HL-60 (cell line): ENCODE data around the gene TAPBP.

ENCODE experiments used
- DNase-seq, 2 experiments: peaks; one replicate each; pipeline ENCODE4 v3.0.0-alpha.2; 2010 to 2020; ENCODE audit warnings: low read depth in 1 of 2, low spot score in 1 of 2
- H3K27ac ChIP-seq: fragments of 250-450 bp; sonication (Bioruptor Pico); replicated peaks from 2 replicates; pipeline ENCODE4 v1.5.1; 2020; ENCODE audit warnings: mild to moderate bottlenecking, moderate library complexity
- H3K27me3 ChIP-seq: fragments of 250-450 bp; sonication (Bioruptor Pico); 2 replicates; pipeline ENCODE4 v1.5.1; 2021; ENCODE audit warnings: mild to moderate bottlenecking, moderate library complexity; ENCODE audit not compliant: insufficient read depth, poor library complexity, severe bottlenecking
- H3K4me3 ChIP-seq: replicated peaks from 2 replicates; pipeline ENCODE4 v1.5.1; 2011; ENCODE audit warnings: mild to moderate bottlenecking, control low read depth, low read length; ENCODE audit not compliant: insufficient read depth
- CTCF ChIP-seq: IDR thresholded peaks from one replicate; pipeline ENCODE4 v1.5.1; 2011; ENCODE audit warnings: low read length, control low read depth, inconsistent platforms; ENCODE audit not compliant: insufficient read depth
- GABPA ChIP-seq: IDR thresholded peaks from 2 replicates; pipeline ENCODE4 v1.6.1; 2012; ENCODE audit warnings: low read depth
- POLR2AphosphoS5 ChIP-seq: IDR thresholded peaks from 2 replicates; pipeline ENCODE4 v1.6.1; 2012; ENCODE audit warnings: low read depth
- REST ChIP-seq: IDR thresholded peaks from 2 replicates; pipeline ENCODE4 v1.6.1; 2012; ENCODE audit warnings: low read depth; ENCODE audit not compliant: insufficient replicate concordance
- SPI1 ChIP-seq: IDR thresholded peaks from 2 replicates; pipeline ENCODE4 v1.6.1; 2012; ENCODE audit warnings: low read depth, mild to moderate bottlenecking, borderline replicate concordance

TAPBP gene

GRCh38 chr6:33279257-33279695 is 34.6 kb downstream of the TAPBP start:
- Histone ChIP-seq H3K27ac (no peak overlapping the region), H3K27me3 (no peaks in the 10 kb centered on the region), H3K4me3 (no peak overlapping the region)
- TF ChIP-seq POLR2AphosphoS5 (no peak), CTCF (no peak), REST (no peak), SPI1 (no peak), GABPA (no peak)
- DNase-seq: peak in 1 of 2 experiments; percentile 21

DNA sequence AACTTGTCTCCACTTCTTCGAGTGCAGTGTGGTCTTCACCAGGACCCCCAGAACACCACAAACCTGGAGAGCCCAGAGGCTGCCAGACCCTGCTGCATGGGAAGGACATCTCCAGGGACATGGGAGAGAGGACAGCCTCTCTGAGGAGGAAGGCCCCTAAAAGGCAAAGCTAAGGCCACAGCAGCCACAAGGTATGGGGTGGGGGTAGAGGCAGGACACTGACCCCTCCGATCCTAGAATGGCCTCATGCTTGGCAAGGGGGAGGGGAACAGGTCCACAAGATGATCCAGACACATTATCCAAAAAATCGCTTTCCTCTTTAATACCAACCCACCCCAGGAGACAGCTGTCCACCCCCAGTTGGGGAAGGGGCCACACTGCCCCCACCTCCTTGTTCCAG is 35.1 kb downstream of the TAPBP start:
- Histone ChIP-seq H3K4me3 (no peak overlapping the region), H3K27me3 (no peaks in the 10 kb centered on the region), H3K27ac (no peak overlapping the region)
- no peak for TF ChIP-seq GABPA
- no peak for TF ChIP-seq CTCF
- no peak for TF ChIP-seq SPI1
- DNase-seq: no peak

DNA sequence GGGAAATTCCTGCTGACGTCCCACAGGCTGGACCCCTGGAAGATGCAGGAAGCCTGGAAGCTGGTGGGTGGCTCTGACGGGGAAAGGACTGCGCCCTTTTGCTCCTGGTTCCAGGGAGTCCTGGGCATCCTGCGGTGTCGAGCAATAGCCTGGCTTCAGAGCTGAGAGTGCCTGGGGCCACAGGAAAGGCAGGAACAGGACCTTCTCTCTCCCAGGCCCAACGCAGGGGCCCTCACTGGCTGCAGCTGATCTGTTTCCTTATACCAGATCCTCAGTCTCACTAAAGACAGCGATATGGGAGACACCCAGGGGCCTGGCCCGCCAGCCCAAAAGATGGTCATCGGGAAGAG is 35.5 kb downstream of the TAPBP start:
- no peak for DNase-seq
- Histone ChIP-seq H3K4me3 (no peak overlapping the region), H3K27ac (no peak overlapping the region), H3K27me3 (no peaks in the 10 kb centered on the region)
- no peak for TF ChIP-seq POLR2AphosphoS5
- no peak for TF ChIP-seq GABPA
- no peak for TF ChIP-seq CTCF
- no peak for TF ChIP-seq SPI1
- no peak for TF ChIP-seq REST

DNA sequence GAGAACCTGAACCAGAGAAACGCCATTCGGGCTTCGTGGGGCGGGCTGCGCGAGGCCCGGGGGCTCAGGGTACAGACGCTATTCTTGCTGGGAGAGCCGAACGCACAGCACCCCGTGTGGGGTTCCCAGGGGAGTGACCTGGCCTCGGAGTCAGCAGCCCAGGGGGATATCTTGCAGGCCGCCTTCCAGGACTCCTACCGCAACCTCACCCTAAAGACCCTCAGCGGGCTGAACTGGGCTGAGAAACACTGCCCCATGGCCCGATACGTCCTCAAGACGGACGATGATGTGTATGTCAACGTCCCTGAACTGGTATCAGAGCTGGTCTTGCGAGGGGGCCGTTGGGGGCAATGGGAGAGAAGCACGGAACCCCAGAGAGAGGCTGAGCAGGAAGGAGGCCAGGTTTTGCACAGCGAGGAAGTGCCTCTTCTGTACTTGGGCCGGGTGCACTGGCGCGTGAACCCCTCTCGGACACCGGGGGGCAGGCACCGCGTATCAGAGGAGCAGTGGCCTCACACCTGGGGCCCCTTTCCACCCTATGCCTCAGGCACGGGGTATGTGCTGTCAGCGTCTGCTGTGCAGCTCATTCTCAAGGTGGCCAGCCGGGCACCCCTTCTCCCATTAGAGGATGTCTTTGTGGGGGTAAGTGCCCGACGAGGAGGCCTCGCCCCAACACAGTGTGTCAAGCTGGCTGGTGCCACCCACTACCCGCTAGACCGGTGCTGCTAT is 36.1 kb downstream of the TAPBP start:
- peak in 1 of 2 experiments; percentile 34 for DNase-seq
- Histone ChIP-seq H3K4me3 (peak overlapping the region; percentile 36), H3K27ac (peak overlapping the region; percentile 78), H3K27me3 (no peaks in the 10 kb centered on the region)
- peak; percentile 41 for TF ChIP-seq POLR2AphosphoS5
- no peak for TF ChIP-seq GABPA
- 0 out of 2 replicates have a peak, but pooled peaks have one; percentile 24 for TF ChIP-seq SPI1
- no peak for TF ChIP-seq CTCF
- no peak for TF ChIP-seq REST
